ENCODE data around the gene IZUMO1.

- TF ChIP-seq TAF1 (IDR thresholded peaks at IDR 0.05; ENCODE audit: low read depth), result no peak
- TF ChIP-seq CTCF (IDR thresholded peaks at IDR 0.05; ENCODE audit: poor library complexity, severe bottlenecking), result no peak
- no peak for TF ChIP-seq EP300 (conservative IDR thresholded peaks at IDR 0.05; ENCODE audit: poor library complexity, severe bottlenecking)
- no peak for TF ChIP-seq REST (IDR thresholded peaks at IDR 0.05; ENCODE audit: borderline replicate concordance)
Observed at GRCh38 chr19:48734625-48735024, 12.1 kb downstream of the IZUMO1 start.
